Measurements from ENCODE around the gene SYF2.
"Not testable (repeated sequence)": the region's sequence is repeated elsewhere in the genome, so short reads cannot be mapped to it uniquely, and the experiment has no call there.

SYF2 gene

GRCh38 chr1:25245809-25246599 is 13.7 kb upstream of the SYF2 start:
- peak; percentile 7 for DNase-seq

- no peak for DNase-seq
Measured at GRCh38 chr1:25245393-25245792, 13.1 kb upstream of the SYF2 start.

GRCh38 chr1:25243907-25244306 is 11.6 kb upstream of the SYF2 start:
- no peak for DNase-seq

- DNase-seq = peak; percentile 95
Measured at GRCh38 chr1:25239681-25240541, 7.6 kb upstream of the SYF2 start.

GRCh38 chr1:25238046-25238445 is 5.7 kb upstream of the SYF2 start:
- DNase-seq = no peak

GRCh38 chr1:25236261-25236660 is 4.0 kb upstream of the SYF2 start:
- DNase-seq = not testable (repeated sequence)

- not testable (repeated sequence) for DNase-seq
Measured at GRCh38 chr1:25235411-25235810, 3.1 kb upstream of the SYF2 start.

GRCh38 chr1:25232866-25233784 is 823 bp upstream of the SYF2 start:
- peak; percentile 6 for DNase-seq

- DNase-seq = no peak
Measured at GRCh38 chr1:25223471-25223870, 8.8 kb downstream of the SYF2 start.

- no peak for DNase-seq
Measured at GRCh38 chr1:25222606-25223005, 9.7 kb downstream of the SYF2 start.

- DNase-seq = no peak
Measured at GRCh38 chr1:25220666-25221065, 11.6 kb downstream of the SYF2 start.

GRCh38 chr1:25219661-25220251 is 12.5 kb downstream of the SYF2 start:
- DNase-seq = no peak

- DNase-seq = no peak
Measured at GRCh38 chr1:25217598-25218232, 14.6 kb downstream of the SYF2 start.

- no peak for DNase-seq
Measured at GRCh38 chr1:25217015-25217414, 15.3 kb downstream of the SYF2 start.

GRCh38 chr1:25216123-25216522 is 16.2 kb downstream of the SYF2 start:
- DNase-seq = no peak

GRCh38 chr1:25212725-25213124 is 19.6 kb downstream of the SYF2 start:
- DNase-seq = no peak

- DNase-seq = no peak
Measured at GRCh38 chr1:25210728-25211127, 21.6 kb downstream of the SYF2 start.

GRCh38 chr1:25209516-25209915 is 22.8 kb downstream of the SYF2 start:
- DNase-seq = no peak

GRCh38 chr1:25208561-25209222 is 23.6 kb downstream of the SYF2 start:
- DNase-seq = peak; percentile 2

- no peak for DNase-seq
Measured at GRCh38 chr1:25208092-25208491, 24.2 kb downstream of the SYF2 start.

GRCh38 chr1:25206201-25206600 is 26.1 kb downstream of the SYF2 start:
- no peak for DNase-seq

- no peak for DNase-seq
Measured at GRCh38 chr1:25205786-25206185, 26.5 kb downstream of the SYF2 start.

All from NCI-H2029 treated with DMSO at 0.1 percent for 48 hours (cell line).